BLaER1 treated with 17β-estradiol and CSF1 and Interleukin-3, amounts not matched to agents 10 nM and 100 nM (cell line): Measurements from ENCODE around the gene PTPN14.

Experiments
- H3K27ac ChIP-seq, 11 experiments: shearing (Covaris generic); formaldehyde crosslinking; 2 replicates each; pipeline ENCODE4 v1.8.1; 2022
- H3K27me3 ChIP-seq, 11 experiments: shearing (Covaris generic); formaldehyde crosslinking; 2 replicates each; pipeline ENCODE4 v1.8.1; 2022
- H3K36me3 ChIP-seq, 11 experiments: shearing (Covaris generic); formaldehyde crosslinking; 2 replicates each; pipeline ENCODE4 v1.8.1; 2022
- H3K4me1 ChIP-seq, 10 experiments: shearing (Covaris generic); formaldehyde crosslinking; 2 replicates each; pipeline ENCODE4 v1.8.1; 2022
- H3K4me2 ChIP-seq, 11 experiments: shearing (Covaris generic); formaldehyde crosslinking; 2 replicates each; pipeline ENCODE4 v1.8.1; 2022
- H3K4me3 ChIP-seq, 10 experiments: shearing (Covaris generic); formaldehyde crosslinking; 2 replicates each; pipeline ENCODE4 v1.8.1; 2022
- H3K9ac ChIP-seq, 11 experiments: shearing (Covaris generic); formaldehyde crosslinking; 2 replicates each; pipeline ENCODE4 v1.8.1; 2022
- H3K9me3 ChIP-seq, 11 experiments: shearing (Covaris generic); formaldehyde crosslinking; replicated peaks in 1 of 11; 2 replicates each; pipeline ENCODE4 v1.8.1; 2022
- H4K20me1 ChIP-seq, 11 experiments: shearing (Covaris generic); formaldehyde crosslinking; 2 replicates each; pipeline ENCODE4 v1.8.1; 2022
- Cebpa-rat ChIP-seq, 11 experiments: shearing (Covaris generic); IDR thresholded peaks; 2 replicates each; pipeline ENCODE4 v1.8.1; 2022

The PTPN14 gene

GRCh38 chr1:214312530-214313051 lies 238.8 kb downstream of the PTPN14 start:
- Histone ChIP-seq H3K4me1 (peaks cover 17 to 48% (median 32%) of the 10 kb centered on the region in 10 experiments), H3K36me3 (peaks cover 5 to 30% (median 26%) of the 10 kb centered on the region in 11 experiments; a peak in 19 of 22 replicates), H3K9me3 (no peaks in the 10 kb centered on the region), H3K27me3 (no peaks in the 10 kb centered on the region), H3K27ac (no peak overlapping the region), H4K20me1 (peaks cover 0 to 12% (median 0%) of the 10 kb centered on the region in 11 experiments; a peak in 3 of 22 replicates), H3K9ac (no peak overlapping the region), H3K4me3 (no peak overlapping the region), H3K4me2 (peak overlapping the region in 4 of 11 experiments; percentile 53 to 60 (median 56); a peak in 6 of 22 replicates)
- TF ChIP-seq Cebpa-rat (IDR thresholded peaks at IDR 0.05): no peak

GRCh38 chr1:214310777-214311690 lies 240.4 kb downstream of the PTPN14 start:
- H3K9me3 ChIP-seq: no peaks in the 10 kb centered on the region
- H3K4me1 ChIP-seq: peaks cover 16 to 52% (median 28%) of the 10 kb centered on the region in 10 experiments
- H3K4me2 ChIP-seq: peak overlapping the region in 10 of 11 experiments; percentile 12 to 69 (median 56); a peak in 17 of 22 replicates
- no peak overlapping the region for H3K9ac ChIP-seq
- H3K36me3 ChIP-seq: peaks cover 5 to 22% (median 14%) of the 10 kb centered on the region in 11 experiments; a peak in 18 of 22 replicates
- H3K27ac ChIP-seq: no peak overlapping the region
- H3K27me3 ChIP-seq: no peaks in the 10 kb centered on the region
- TF ChIP-seq Cebpa-rat (IDR thresholded peaks at IDR 0.05): no peak
- peaks cover 0 to 12% (median 0%) of the 10 kb centered on the region in 11 experiments; a peak in 3 of 22 replicates for H4K20me1 ChIP-seq
- no peak overlapping the region for H3K4me3 ChIP-seq

- TF ChIP-seq Cebpa-rat (IDR thresholded peaks at IDR 0.05): peak in 8 of 11 experiments; percentile 42 to 85 (median 67); a peak in 12 of 22 replicates
- H3K4me3 ChIP-seq: no peak overlapping the region
- H3K9me3 ChIP-seq: no peaks in the 10 kb centered on the region
- H3K9ac ChIP-seq: 0 out of 22 replicates have a peak overlapping the region, but pooled peaks of 1 of the 11 experiments have one; percentile 9
- no peak overlapping the region for H3K27ac ChIP-seq
- peaks cover 0 to 14% (median 4%) of the 10 kb centered on the region in 11 experiments; a peak in 16 of 22 replicates for H3K36me3 ChIP-seq
- H3K4me2 ChIP-seq: peak overlapping the region in 10 of 11 experiments; percentile 41 to 69 (median 54); a peak in 20 of 22 replicates
- no peaks in the 10 kb centered on the region for H3K27me3 ChIP-seq
- peaks cover 16 to 61% (median 28%) of the 10 kb centered on the region in 10 experiments for H3K4me1 ChIP-seq
- peaks cover 0 to 12% (median 0%) of the 10 kb centered on the region in 11 experiments; a peak in 5 of 22 replicates for H4K20me1 ChIP-seq
These were observed 241.4 kb downstream of the PTPN14 start for GRCh38 chr1:214310010-214310409.

- no peak overlapping the region for H3K27ac ChIP-seq
- peaks cover 0 to 12% (median 0%) of the 10 kb centered on the region in 11 experiments; a peak in 5 of 22 replicates for H3K36me3 ChIP-seq
- peaks cover 32 to 79% (median 52%) of the 10 kb centered on the region in 10 experiments for H3K4me1 ChIP-seq
- TF ChIP-seq Cebpa-rat (IDR thresholded peaks at IDR 0.05): no peak
- H3K9ac ChIP-seq: no peak overlapping the region
- H3K4me2 ChIP-seq: no peak overlapping the region
- no peaks in the 10 kb centered on the region for H3K27me3 ChIP-seq
- no peak overlapping the region for H3K4me3 ChIP-seq
- peaks cover 0 to 33% (median 7%) of the 10 kb centered on the region in 11 experiments; a peak in 6 of 22 replicates for H4K20me1 ChIP-seq
- no peaks in the 10 kb centered on the region for H3K9me3 ChIP-seq
These were observed 245.1 kb downstream of the PTPN14 start for GRCh38 chr1:214306269-214306668.

- Histone ChIP-seq H3K4me2 (peak overlapping the region in 4 of 11 experiments; percentile 5 to 85 (median 46); a peak in 4 of 22 replicates), H3K4me1 (peaks cover 26 to 71% (median 42%) of the 10 kb centered on the region in 10 experiments), H3K36me3 (peaks cover 0 to 12% (median 0%) of the 10 kb centered on the region in 11 experiments; a peak in 5 of 22 replicates), H3K27ac (no peak overlapping the region), H3K9me3 (peaks cover 0 to 4% (median 0%) of the 10 kb centered on the region in 11 experiments; a peak in 1 of 22 replicates), H3K27me3 (no peaks in the 10 kb centered on the region), H3K9ac (no peak overlapping the region), H4K20me1 (peaks cover 0 to 33% (median 7%) of the 10 kb centered on the region in 11 experiments; a peak in 6 of 22 replicates), H3K4me3 (no peak overlapping the region)
- no peak for TF ChIP-seq Cebpa-rat (IDR thresholded peaks at IDR 0.05)
These were observed 246.1 kb downstream of the PTPN14 start for GRCh38 chr1:214305164-214305751.

- Histone ChIP-seq H3K9ac (peak overlapping the region in 9 of 11 experiments; percentile 6 to 65 (median 41); a peak in 15 of 22 replicates), H4K20me1 (peaks cover 0 to 28% (median 7%) of the 10 kb centered on the region in 11 experiments; a peak in 6 of 22 replicates), H3K27me3 (no peaks in the 10 kb centered on the region), H3K9me3 (peaks cover 0 to 14% (median 4%) of the 10 kb centered on the region in 11 experiments; a peak in 4 of 22 replicates), H3K4me1 (peaks cover 16 to 65% (median 34%) of the 10 kb centered on the region in 10 experiments), H3K27ac (peak overlapping the region in 4 of 11 experiments; percentile 35 to 53 (median 46); a peak in 7 of 22 replicates), H3K36me3 (peaks cover 0 to 9% (median 0%) of the 10 kb centered on the region in 11 experiments; a peak in 5 of 22 replicates), H3K4me3 (peak overlapping the region; percentile 34 to 59 (median 46)), H3K4me2 (peak overlapping the region; percentile 70 to 85 (median 78))
- peak in 1 of 11 experiments; percentile 31; a peak in 1 of 22 replicates for TF ChIP-seq Cebpa-rat (IDR thresholded peaks at IDR 0.05)
These were observed 248.1 kb downstream of the PTPN14 start for GRCh38 chr1:214303141-214303930.

GRCh38 chr1:214301526-214301925 lies 249.9 kb downstream of the PTPN14 start:
- Histone ChIP-seq H3K4me1 (peaks cover 17 to 71% (median 42%) of the 10 kb centered on the region in 10 experiments), H3K9ac (no peak overlapping the region), H3K4me3 (no peak overlapping the region), H4K20me1 (peaks cover 0 to 28% (median 7%) of the 10 kb centered on the region in 11 experiments; a peak in 6 of 22 replicates), H3K36me3 (peaks cover 0 to 8% (median 0%) of the 10 kb centered on the region in 11 experiments; a peak in 5 of 22 replicates), H3K9me3 (peaks cover 0 to 14% (median 4%) of the 10 kb centered on the region in 11 experiments; a peak in 4 of 22 replicates), H3K27ac (no peak overlapping the region), H3K27me3 (no peaks in the 10 kb centered on the region), H3K4me2 (peak overlapping the region in 2 of 11 experiments; percentile 74 to 75; a peak in 2 of 22 replicates)
- TF ChIP-seq Cebpa-rat (IDR thresholded peaks at IDR 0.05): no peak
